NCI-H1092 (cell line): ENCODE results near the gene FUT8.

Experiments used
- DNase-seq: peaks from one replicate; lab custom pipeline; 2025; lab: John Stamatoyannopoulos, UW

FUT8 gene

DNA sequence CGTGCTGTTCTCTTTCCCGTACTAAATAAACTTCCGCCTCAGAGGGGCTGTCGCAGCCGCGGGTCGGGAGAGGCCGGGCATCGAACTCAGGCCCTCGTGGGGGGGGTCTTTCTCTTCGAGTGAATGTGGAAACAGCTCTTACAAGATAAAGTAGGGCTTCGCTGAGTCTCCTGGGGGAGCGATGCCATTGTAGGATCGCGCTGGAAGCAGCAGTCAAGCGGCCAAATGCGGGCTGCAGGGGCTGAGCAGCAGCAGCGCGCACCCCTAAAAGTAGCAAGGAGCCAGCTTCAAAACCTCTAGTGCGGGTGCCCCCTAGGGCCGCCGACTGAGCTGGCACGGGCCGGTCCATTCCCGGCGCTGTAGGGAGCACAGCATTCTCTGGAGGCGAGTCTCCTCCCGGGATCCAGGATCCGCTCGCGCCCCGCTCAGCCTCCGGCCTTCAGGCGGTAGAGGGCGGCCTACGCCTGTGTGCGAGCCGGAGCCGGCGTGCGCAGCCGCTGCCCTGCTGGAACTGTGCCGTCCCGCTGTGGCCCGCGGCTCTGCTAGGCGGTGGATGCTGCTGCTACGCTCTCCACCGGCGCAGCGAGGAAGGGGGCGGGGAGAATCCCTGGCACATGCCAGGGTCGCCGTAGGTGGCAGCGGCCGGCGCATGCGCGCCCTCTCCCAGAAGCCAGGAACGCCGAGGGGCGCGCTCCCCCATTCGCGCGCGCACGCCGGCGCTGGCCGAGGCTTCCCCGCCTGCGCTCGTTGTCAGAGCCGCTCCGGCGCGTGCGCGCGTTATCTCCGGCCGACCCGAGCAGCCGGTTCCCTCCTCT lies at the start of gene FUT8:
Gene FUT8 (plus strand): TSS at position 699 of the 815 bp plus-strand sequence. CDS start 148,834 bp downstream, outside the sequence.
- DNase-seq, result peak; percentile 97

DNA sequence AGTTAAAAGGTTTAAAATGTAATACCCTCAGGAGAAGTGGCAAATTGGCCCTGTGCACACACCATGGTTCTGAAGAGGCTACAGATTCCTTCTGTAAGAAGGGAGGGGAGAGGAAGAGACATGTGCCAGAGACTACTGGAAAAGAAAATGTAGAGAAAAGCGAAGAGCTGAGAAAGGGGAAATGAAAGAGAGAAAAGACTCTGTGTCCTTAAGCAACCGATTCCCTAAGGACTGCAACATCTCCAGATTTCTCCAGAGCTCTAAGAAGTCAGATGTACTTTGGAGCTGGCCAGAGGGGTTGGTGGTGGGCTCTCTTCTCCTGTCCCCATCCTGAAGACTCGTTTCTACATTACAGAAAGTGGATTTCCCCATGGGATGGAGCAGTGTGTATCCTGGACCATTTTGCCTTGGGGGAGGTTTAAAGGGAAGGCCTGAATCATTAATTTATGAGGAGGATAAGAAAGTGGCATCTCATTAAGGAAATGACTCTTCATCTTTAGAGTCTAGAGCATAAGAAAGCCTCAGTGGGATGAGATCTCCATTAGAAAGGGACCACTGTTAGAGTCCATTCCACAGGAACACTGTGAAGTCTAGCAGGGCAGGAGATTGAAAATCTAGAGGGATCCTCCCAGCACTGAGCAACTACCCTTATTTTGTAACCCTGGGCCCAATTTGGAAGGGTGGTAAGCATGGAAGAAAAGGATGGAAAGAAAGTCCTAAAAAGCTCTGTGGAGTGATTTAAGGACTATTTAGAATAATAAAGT lies 45.5 kb upstream of the FUT8 start:
- DNase-seq, result no peak

DNA sequence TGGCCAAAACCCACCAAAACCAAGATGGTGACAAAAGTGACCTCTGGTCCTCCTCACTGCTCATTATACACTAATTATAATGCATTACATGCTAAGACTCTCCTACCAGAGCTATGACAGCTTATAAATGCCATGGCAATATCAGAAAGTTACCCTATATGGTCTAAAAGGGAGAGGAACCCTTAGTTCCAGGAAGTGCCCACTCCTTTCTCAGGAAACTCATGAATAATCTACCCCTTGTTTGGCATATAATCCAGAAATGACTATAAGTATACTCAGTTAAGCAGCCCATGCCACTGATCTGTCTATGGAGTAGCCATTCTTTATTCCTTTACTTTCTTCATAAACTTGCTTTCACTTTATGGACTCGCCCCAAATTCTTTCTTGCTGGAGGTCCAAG lies 43.0 kb upstream of the FUT8 start:
- DNase-seq, result no peak

DNA sequence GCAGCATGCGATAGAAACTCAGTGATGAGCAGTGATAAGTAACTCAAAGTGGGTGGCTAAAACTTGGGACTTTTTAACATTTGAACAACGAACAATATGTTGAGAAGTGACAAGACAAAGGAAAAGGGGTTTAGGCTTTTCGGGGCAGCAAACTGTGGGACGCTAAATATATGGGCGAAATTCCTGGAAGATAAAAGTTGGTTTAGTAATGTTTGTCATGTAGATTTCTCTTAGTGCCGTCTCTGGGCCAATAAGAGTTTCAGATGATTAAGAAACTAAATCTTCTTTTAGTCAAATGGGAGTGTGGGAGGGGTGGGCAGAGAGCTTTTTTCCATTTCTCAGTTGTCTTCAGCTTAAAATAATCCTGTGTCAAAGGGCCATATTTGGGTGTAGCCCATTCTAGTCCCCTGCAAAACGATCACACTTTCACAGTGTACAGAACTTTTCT lies 41.7 kb upstream of the FUT8 start:
- DNase-seq, result no peak

DNA sequence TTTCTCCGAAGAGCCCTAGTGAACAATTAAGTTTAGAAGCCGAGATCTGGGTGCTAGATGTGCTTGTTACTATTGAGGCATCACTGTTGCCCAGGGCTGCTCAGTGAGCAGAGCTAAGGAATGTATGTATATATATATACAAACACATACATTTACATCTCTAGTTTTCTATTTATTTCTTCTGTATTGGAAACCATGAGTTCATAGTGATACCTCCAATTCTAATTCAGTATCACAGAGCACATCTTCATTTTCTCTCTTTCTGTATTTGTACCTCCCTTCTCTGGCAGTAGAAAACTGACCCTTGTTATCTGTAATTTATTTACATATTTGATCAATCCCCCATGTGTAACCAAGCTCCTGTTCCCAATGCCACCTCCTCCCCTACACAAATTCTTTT lies 40.7 kb upstream of the FUT8 start:
- DNase-seq, result no peak

DNA sequence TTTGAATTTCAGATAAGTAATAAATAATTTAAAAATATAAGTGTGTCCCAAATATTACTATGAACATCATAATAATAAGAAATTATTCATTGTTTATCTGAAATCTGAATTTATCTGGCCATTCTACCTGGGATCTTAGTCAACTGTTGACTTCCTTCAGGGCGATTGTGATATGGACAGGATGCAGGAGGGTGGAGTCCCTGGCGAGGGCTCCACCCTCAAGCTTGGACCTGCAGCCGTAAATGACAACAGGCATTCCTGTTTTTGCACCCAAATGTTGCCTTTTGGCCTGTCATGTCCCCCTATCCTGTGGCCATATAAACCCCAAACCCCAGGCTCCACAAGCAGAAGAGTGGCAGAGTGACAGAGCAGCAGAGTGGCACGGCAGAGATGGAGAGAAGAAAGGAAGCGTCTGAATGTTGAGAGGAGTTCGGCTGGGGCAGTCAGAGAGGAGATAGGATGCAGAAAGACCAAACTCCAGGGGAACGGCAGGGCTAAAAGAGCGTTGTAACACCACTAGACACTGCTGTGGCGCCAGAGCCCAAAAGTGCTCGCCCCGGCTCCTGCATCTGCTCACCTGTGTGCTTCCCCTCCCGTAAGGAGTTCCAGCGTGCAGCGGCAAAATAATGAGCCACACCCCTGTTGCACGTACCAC lies 39.4 kb upstream of the FUT8 start:
- DNase-seq, result no peak

DNA sequence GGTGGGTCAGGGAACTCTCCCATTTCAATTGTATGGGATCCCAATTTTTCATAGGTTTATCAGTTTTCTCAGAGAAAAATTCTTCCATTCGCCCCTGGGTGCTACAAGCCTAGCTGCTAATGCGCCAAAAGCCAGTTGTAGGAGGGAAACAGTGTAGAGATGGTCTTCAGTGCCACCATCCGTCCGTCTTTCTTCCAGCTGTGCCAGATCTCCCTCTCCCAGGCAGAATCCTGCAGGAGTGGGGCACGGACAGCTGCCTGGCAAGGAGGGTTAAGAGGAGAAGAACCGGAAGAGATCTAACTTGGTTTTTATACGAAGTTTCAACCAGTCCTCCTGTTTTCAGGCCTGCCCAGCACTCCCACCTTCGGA lies 38.9 kb upstream of the FUT8 start:
- no peak for DNase-seq

DNA sequence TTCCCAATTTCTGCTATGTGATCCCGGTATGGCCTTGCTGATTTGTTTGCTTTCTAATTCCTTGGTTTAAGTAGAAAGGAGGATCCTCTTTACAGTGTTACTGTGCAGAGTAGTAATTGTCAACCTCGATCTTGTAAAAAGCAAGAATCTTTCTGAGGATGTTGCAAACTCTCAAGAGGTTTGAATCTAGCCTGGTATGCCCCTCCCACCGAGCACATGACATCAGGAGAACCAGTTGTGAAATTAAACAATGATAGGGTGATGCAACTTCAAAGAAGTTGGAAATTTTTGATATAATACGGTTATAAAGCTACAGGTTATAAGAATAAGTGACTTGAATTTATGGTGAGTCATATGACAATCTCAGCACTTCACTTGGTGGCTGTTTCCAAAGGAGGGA lies 35.0 kb upstream of the FUT8 start:
- DNase-seq, result no peak

DNA sequence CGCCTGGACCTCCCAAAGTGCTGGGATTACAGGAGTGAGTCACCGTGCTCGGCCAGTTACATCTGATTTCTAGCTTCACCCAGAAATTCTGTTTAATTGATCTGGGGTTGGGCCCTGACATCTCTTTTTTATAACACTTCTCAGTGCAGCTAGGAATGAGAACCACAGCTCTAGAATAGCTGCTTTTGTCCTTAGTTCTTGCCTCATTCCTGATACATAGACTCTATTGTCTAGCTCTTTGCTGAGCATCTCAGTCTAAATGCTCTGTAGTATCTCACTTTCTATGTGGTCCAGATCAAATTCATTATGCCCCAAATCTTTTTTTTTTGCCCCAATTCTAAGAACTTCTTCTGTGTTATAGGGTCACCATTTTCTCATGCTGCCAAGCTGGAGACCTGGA lies 29.9 kb upstream of the FUT8 start:
- DNase-seq, result no peak

DNA sequence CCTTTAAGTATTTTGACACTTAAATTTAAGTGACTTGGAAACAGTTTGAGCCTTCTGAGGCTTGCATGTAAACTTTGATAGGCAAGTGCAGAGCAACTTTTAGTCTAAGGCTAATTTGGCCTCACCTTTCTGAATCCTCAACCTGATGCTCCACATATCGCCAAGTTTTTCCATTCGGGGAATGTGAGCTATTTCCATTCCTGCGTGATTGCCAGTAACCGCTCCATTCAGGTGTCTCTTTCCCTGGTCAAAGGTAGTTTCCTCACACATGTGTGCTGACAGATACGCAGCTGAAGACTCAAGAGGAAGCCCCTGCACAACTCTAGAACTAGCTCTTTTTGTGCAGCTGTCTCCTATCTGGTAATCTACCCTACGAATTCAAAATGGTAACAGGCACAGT lies 25.4 kb upstream of the FUT8 start:
- no peak for DNase-seq

DNA sequence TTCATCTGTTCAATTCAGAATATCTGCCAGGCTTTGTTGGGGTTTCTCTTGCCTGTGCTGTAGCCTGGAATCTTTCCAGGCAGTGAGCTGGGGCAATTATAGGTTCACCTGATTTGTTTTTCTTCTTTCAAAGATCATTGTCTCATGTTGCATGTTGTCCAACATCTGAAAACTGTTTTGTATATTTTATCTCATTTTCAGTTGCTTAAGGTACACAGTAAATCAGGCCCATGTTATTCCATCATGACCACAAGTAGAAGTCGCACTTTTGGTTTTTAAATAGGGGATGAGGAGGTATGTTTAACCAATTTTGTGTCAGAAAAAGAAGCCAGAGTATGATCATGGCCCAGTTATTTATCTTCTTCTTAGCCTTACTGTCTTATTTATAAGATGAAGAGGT lies 24.9 kb upstream of the FUT8 start:
- no peak for DNase-seq

DNA sequence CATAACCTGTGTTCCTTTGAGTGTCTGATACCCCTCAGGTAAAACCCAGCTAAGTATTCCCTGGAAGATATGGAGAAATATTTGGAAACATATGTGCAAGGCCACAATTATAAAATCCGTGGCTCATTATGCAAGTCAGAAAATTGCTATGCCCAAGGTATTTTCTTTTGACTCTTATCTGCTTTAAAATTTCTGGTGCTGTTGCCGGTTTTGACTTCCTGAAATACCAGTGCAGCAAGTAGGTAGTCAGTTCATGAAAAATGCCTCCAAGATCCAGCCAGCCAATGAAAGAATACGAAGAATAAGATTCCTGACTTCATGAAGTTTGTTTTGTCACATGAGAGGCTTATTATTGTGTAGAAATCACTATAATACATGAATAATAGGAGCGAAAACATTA lies 20.2 kb upstream of the FUT8 start:
- no peak for DNase-seq

DNA sequence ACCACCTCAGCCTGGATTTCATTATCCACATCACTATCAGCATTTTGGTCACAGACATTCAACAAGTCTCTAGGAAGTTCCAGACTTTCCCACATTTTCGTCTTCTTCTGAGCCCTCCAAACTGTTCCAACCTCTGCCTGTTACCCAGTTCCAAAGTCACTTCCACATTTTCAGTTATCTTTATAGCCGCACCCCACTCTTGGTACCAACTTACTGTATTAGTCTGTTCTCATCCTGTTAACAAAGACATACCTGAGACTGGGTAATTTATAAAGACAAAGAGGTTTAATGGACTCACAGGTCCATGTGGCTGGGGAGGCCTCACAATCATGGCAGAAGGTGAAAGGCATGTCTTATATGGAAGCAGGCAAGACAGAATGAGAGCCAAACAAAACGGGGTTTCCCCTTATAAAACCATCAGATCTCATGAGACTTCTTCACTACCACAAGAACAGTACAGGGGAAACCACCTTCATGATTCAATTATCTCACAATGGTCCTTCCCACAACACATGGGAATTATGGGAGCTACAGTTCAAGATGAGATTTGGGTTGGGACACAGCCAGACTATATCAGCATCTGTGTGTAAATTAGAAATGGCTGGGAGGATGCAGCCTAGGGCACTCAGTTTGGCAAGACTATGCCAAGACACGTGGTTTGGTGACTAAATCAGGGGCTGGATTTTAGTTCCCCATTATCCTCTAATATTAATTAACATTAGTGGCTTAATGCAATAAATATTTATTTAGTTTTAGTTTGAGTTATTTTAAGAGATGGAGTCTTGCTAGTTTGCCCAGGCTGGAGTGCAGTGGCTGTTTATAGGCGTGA lies 16.2 kb upstream of the FUT8 start:
- no peak for DNase-seq

DNA sequence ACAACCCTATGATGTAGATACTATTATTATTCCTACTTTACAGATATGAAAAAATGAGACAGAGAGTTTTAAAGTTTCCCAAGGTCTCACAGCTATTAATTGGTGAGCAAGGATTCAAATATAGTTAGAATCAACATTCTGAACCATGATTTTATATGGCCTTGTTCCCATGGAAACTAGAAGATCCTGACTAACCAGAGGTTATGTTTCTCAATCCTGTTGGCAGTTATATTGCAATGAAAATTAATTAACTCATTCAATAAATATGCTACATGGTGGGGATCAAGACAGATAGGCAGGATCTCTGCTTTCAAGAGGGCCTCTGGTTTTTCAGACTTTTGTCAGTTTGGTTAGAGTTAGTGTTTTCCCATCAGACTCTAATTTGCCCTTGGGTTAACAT lies 9.3 kb upstream of the FUT8 start:
- no peak for DNase-seq

DNA sequence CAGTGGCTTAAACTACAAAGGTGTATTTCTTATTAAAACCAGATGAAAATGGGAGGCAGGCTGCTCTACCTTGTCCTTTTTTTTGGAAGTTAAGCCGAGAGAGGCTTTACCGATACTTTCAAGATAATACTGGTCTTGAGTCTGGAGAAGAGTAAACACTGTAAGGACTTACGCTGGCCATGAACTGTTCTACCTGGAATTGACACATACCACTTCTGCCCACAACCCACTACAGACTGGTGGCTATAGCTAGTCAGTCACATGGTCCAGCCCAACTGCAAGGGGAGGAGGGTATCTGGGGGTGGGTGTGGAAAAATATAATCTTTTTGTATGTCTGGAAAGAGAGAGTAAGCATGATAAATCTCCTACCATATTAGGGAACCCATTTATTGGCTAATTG lies 4.4 kb upstream of the FUT8 start:
- DNase-seq, result no peak

DNA sequence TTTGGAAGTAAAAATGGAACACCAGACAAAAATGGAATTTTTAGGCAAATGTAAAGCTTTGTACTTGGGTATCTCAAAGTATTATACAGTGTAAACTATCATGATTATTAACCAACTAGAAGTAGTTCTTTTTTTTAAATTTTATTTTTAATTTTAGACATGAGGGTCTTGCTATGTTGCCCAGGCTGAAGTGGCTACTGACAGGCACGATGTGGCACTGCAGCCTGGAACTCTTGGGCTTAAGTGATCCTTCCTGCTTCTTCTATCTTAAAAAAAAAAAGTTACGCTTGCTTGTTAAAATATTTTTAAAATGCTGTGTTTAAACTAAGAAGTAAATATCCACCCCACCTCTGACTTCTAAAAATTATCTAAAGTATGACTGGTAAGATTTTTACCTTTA lies 1.9 kb upstream of the FUT8 start:
- no peak for DNase-seq

DNA sequence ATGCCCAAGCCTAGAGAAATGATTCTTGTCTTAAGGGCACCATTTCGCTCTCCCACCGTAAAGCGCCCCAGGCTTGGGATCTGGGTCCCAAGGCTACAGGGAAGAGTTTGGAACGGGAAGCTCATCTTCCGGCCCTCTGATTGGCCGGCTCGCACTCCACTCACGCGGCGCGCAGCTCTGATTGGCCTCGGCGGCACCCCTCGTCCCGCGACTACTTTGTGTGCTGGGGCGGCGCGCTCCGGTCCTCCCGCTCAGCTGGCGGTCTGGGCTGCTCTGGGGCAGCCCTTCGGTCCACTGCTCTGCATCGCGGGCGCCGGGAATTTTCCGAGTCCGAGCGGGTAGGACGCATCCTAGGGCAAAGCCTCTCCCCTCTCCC lies 886 bp upstream of the FUT8 start:
- peak; percentile 80 for DNase-seq

DNA sequence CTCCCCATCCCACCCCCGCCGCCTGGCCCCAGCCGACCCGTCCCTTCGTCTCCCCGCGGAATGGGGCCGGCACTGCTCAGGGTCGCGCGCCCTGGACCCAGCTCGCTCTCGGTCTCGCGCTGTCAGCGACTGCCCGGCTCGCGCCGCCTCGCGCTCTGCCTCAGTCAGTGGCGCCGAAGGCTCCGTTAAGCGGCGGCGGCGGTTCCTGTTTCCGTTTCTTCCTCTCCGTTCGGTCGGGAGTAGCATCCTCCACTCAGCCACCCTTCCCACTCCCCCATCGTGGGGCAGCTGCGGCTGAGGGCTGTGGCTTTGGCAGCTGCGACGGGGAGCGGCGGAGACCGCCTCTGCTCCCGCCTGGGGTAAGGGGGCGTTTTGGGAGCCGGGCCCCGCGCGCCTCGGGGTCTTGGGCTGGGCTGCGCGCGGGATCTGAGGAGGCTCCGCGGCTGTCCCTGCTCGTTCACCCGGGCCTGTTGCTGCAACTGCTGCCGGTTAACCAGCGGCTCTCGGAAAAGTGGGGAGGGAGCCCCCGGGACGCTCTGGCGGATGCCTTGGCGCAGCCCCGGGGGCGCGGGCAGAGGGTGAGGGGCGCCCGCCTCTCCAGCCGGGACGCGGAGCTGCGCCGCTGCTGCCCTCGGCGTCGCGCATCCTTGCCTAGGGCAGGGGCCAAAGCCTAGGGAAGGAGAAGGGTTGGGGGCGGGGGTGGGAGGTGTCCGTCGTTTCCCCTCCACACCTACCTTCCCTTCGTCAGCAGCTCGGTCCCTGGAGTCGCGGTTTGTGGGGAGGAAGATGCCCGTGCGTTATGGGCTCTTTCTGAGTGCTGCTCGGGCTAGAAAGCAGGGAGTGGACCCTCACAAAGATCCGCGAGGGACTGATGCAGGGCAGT lies 567 bp downstream of the FUT8 start:
- peak; percentile 59 for DNase-seq

DNA sequence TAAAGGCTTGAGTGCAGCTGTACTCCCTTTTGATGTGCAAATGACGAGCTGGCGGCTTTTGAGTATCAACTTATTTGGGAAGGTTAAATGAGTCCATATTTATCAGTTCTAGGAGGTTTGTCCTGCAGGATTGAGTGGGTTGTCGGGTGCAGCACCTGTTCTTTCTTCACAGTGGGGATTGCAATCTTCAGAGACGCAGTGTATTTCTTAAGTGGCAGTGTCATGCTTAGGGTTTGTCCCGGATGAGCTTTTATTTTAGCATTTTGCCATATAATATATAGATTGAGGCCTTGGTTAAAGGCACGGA lies 1.2 kb downstream of the FUT8 start:
- no peak for DNase-seq

DNA sequence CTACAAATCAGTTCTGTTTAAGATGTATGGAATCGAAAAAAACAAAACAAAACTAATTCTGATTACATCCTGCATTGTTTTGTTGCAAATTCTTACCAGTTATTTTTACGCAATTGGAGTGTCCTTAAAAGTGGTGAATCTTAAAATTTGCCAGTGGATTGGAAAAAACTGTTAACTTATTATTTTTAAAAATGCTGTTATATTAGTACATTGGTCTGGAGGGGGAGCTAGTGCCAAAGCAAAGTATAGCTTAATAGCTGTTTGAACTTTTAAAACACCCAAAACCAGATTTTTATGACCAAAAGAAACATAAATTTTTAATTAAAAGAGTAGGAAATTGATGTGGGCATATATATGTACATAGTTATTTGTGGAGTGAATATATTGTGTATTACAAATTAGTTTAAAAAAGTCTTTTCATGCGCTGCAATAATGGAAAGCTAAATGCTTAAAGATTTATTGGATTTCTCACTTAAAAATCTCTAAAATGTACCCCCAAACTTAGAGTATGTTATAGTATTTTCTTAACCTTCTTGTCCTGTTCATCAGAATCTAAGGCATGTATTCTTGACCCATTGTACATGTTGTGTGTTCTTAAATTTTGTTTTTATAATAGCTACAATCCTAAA lies 2.5 kb downstream of the FUT8 start:
- no peak for DNase-seq

DNA sequence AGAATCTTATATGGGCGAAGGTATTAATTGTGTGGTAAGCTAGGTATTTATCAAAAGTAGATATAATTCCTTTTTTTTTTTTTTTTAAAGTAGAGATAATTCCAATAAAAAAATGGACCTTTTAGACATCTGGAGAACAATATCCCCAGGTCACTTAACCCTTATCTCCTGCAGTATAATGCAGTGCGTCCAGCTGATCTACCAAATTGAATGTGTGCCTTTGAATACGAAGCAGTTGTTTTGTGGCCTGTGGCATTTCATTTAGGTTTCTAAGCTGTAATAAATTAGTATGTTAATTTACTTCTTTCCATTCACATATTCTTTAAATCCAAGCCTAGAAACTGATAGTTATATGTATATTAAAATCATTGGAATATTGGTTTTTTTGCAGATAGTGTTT lies 3.1 kb downstream of the FUT8 start:
- no peak for DNase-seq
